Endothelial cell of umbilical vein (primary cell): Measurements from ENCODE around the gene TRIM50. TPM values are rescaled to one million over a fixed set of nuclear protein-coding genes. Genes with fewer than 3 reads are reported as not detected.

ENCODE experiments used
- BruUV-seq: library from RNA; stranded (reverse); fragments of 400-500 nt; replicated peaks from 2 replicates; lab custom pipeline; 2021; lab: Mats Ljungman, UMichigan
- CTCF ChIA-PET: fragments of 300-600, 350-600 bp; sonication (Branson Sonifier 250); formaldehyde crosslinking; loops from one replicate; lab custom pipeline; 2021; ENCODE audit warnings: antibody characterized with exemption, inconsistent platforms; lab: Charles Lee
- POLR2A ChIA-PET: fragments of 300-600, 350-600 bp; sonication (Branson Sonifier 250); formaldehyde crosslinking; loops from one replicate; lab custom pipeline; 2021; ENCODE audit warnings: antibody characterized with exemption, inconsistent platforms; lab: Charles Lee
- DNase-seq: peaks from one replicate; pipeline ENCODE4 v3.0.0-alpha.2; 2011; ENCODE audit warnings: low read depth, low spot score
- FAIRE-seq: peaks from 2 replicates; lab custom pipeline; 2011; peaks lifted over from hg19 to GRCh38; lab: Jason Lieb, UNC
- H2AFZ ChIP-seq: 2 replicates; pipeline ENCODE4 v1.6.0; 2012; ENCODE audit warnings: low read depth, low read length, control low read depth, inconsistent platforms
- H3K27ac ChIP-seq: 2 replicates; pipeline ENCODE4 v1.5.1; 2011; ENCODE audit warnings: low read depth, mild to moderate bottlenecking, control low read depth, low read length, moderate library complexity; ENCODE audit not compliant: insufficient read depth
- H3K27me3 ChIP-seq, 2 experiments: 2 replicates each; pipeline versions ENCODE4 v1.6.0 to v1.6.1; 2011; ENCODE audit warnings: low read length in 2 of 2, mixed read lengths in 1 of 2; ENCODE audit not compliant: control insufficient read depth in 2 of 2, insufficient read depth in 2 of 2
- H3K36me3 ChIP-seq, 2 experiments: 2 replicates in 1 of 2; 3 replicates in 1 of 2; pipeline ENCODE4 v1.5.1; 2011; ENCODE audit warnings: low read length in 2 of 2, mild to moderate bottlenecking in 1 of 2, moderate library complexity in 1 of 2; ENCODE audit not compliant: control insufficient read depth in 2 of 2, insufficient read depth in 2 of 2; ENCODE audit errors: extremely low read depth in 1 of 2
- H3K4me1 ChIP-seq: 3 replicates; pipeline ENCODE4 v1.5.1; 2011; ENCODE audit warnings: mild to moderate bottlenecking, low read length; ENCODE audit not compliant: control insufficient read depth, insufficient read depth; ENCODE audit errors: extremely low read depth
- H3K4me2 ChIP-seq: 2 replicates; pipeline ENCODE4 v1.6.1; 2011; ENCODE audit warnings: low read length, control low read depth, mixed read lengths; ENCODE audit not compliant: insufficient read depth
- H3K4me3 ChIP-seq, 3 experiments: fragments of 200-600 bp in 1 of 3; sonication (generic), shearing (Covaris generic) in 1 of 3; replicated peaks in 1 of 3; 2 replicates each; pipeline ENCODE4 v1.5.1; 2011 to 2016; ENCODE audit warnings: control low read depth in 3 of 3, low read length in 3 of 3, mild to moderate bottlenecking in 2 of 3, inconsistent platforms in 1 of 3, low read depth in 1 of 3, moderate library complexity in 1 of 3; ENCODE audit not compliant: insufficient read depth in 1 of 3
- H3K79me2 ChIP-seq: 2 replicates; pipeline ENCODE4 v1.6.0; 2012; ENCODE audit warnings: low read length, inconsistent platforms; ENCODE audit not compliant: control insufficient read depth, insufficient read depth
- H3K9ac ChIP-seq: replicated peaks from 2 replicates; pipeline ENCODE3; 2011; ENCODE audit warnings: low read length, control low read depth; ENCODE audit not compliant: insufficient read depth; ENCODE audit errors: extremely low read depth
- H3K9me1 ChIP-seq: replicated peaks from 3 replicates; pipeline ENCODE4 v1.6.0; 2011; ENCODE audit warnings: mild to moderate bottlenecking, low read length; ENCODE audit not compliant: control insufficient read depth, insufficient read depth; ENCODE audit errors: extremely low read depth
- H3K9me3 ChIP-seq: replicated peaks from 2 replicates; pipeline ENCODE4 v1.5.1; 2012; ENCODE audit warnings: low read length, inconsistent platforms; ENCODE audit not compliant: control insufficient read depth, insufficient read depth
- H4K20me1 ChIP-seq: replicated peaks from 2 replicates; pipeline ENCODE3; 2011; ENCODE audit warnings: mild to moderate bottlenecking, low read length; ENCODE audit not compliant: control insufficient read depth, insufficient read depth; ENCODE audit errors: extremely low read depth
- EZH2 ChIP-seq: IDR thresholded peaks from 2 replicates; pipeline ENCODE4 v1.6.1; 2012; ENCODE audit warnings: borderline replicate concordance, low read depth, mild to moderate bottlenecking, moderate library complexity, low read length, inconsistent platforms; ENCODE audit not compliant: severe bottlenecking
- FOS ChIP-seq: IDR thresholded peaks from 2 replicates; pipeline ENCODE4 v1.6.1; 2011; ENCODE audit warnings: mild to moderate bottlenecking, low read length, moderate library complexity, borderline replicate concordance; ENCODE audit not compliant: insufficient read depth
- GATA2 ChIP-seq: IDR thresholded peaks from 2 replicates; pipeline ENCODE4 v1.7.0; 2011; ENCODE audit warnings: low read depth, mild to moderate bottlenecking, moderate library complexity, mixed read lengths, low read length; ENCODE audit not compliant: insufficient read length, insufficient read depth
- JUN ChIP-seq: IDR thresholded peaks from 2 replicates; pipeline ENCODE4 v1.6.1; 2011; ENCODE audit warnings: borderline replicate concordance, low read depth; ENCODE audit not compliant: insufficient read length, insufficient read depth
- MYC ChIP-seq: IDR thresholded peaks from one replicate; pipeline ENCODE4 v1.6.1; 2011; ENCODE audit warnings: mild to moderate bottlenecking, low read depth, low read length
- POLR2A ChIP-seq: IDR thresholded peaks from 2 replicates; pipeline ENCODE4 v1.6.1; 2012; ENCODE audit warnings: low read depth, mild to moderate bottlenecking, control low read depth, low read length
- POLR2AphosphoS5 ChIP-seq: IDR thresholded peaks from 2 replicates; pipeline ENCODE4 v1.6.1; 2012; ENCODE audit warnings: low read depth, mild to moderate bottlenecking, control low read depth, low read length, moderate library complexity; ENCODE audit not compliant: insufficient read depth
- dilution Hi-C: fragments of 300-500 bp; cut with MboI; formaldehyde crosslinking; loops from one replicate; pipeline ENCODE4 v1.15.0; 2019; ENCODE audit warnings: low sequenced_read_pairs; ENCODE audit not compliant: extremely low pct_ligation_motif_present
- intact Hi-C: fragments of 100-400 bp; cut with micrococcal nuclease; formaldehyde crosslinking; loops from one replicate; pipeline ENCODE4 v1.10.0; 2022
- polyA plus RNA-seq, 4 experiments: library from polyadenylated mRNA; depleted of rRNA in 3 of 4; stranded (reverse) in 3 of 4; unstranded in 1 of 4; fragments of >200 nt; gene quantifications; 2 replicates each; pipeline versions ENCODE4 v1.2.1 to v1.2.3, GENCODE V29; 2011 to 2012; ENCODE audit warnings: missing spikeins in 1 of 4
- total RNA-seq: library from RNA; stranded (reverse); gene quantifications from 2 replicates; pipeline ENCODE4 v1.2.3, GENCODE V29; 2021
- TF ChIP-seq, protein P1 (sequence below), 2 donors: IDR thresholded peaks; 1 replicate in 1 of 2; 2 replicates in 1 of 2; pipeline ENCODE4 v1.5.1; 2011; ENCODE audit warnings: low read length in 2 of 2, mild to moderate bottlenecking in 2 of 2, moderate library complexity in 2 of 2, control low read depth in 1 of 2, inconsistent platforms in 1 of 2, low read depth in 1 of 2; ENCODE audit not compliant: insufficient read depth in 1 of 2; ENCODE audit errors: extremely low read depth in 1 of 2
- TF ChIP-seq, protein P2 (sequence below): IDR thresholded peaks from 2 replicates; pipeline ENCODE4 v1.6.1; 2011; ENCODE audit not compliant: insufficient read depth, insufficient read length

Gene TRIM50
- total and polyA plus RNA-seq, 2 donors (not counting 3 experiments of a cell fraction or from before 2014, with no cell fraction given): not detected

DNA sequence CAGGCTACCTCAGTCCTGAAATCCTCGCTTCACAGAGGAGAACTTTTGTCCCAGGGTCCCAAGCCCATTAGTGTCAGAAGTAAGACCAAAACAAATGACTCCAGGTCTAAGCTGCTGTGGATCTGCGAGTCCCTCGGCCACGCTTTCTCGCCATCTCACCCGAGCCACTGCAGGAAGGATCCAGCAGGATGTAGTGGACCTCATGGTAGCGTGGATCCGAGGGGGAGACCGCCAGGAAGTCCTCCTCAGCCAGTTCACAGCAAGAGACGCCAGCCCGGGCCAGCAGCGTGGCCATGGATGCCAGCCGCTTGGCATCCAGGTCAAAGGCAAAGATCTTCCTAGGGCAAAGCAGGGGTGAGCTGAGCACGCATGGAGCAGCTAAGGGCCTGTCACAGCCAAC lies 23.8 kb downstream of the TRIM50 start:
- no peak for FAIRE-seq
- CTCF ChIA-PET: no interaction called here

DNA sequence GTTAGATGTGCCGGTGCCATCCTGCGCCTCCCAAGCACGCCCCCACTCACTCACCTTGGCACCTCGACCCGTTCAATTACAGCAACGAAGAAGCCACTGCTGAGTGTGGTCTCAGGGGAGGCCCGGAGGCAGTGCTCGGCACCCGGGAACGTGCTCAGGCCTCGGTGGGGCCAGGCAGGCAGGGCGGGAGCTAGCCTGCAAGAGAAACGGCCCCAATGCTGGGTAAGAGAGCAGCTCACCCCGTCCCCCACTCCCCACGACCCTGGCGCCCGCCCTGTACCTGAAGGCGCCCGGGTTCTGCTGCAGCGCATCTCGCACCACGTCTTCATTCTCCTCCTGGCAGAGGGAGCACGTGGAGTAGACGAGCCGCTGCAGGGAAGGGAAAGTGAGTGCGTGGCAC lies 24.3 kb downstream of the TRIM50 start:
- POLR2A ChIA-PET: no interaction called here
- H4K20me1 ChIP-seq: no peaks in the 10 kb centered on the region
- intact Hi-C loops: no loop called here
- no peak overlapping the region for H3K9ac ChIP-seq
- CTCF ChIA-PET: no interaction called here
- no peak for FAIRE-seq
- H3K4me1 ChIP-seq: no peaks in the 10 kb centered on the region
- H3K79me2 ChIP-seq: no peaks in the 10 kb centered on the region
- H3K27me3 ChIP-seq: no peaks in the 10 kb centered on the region
- no peaks in the 10 kb centered on the region for H3K9me3 ChIP-seq
- dilution Hi-C loops: no loop called here
- H3K4me2 ChIP-seq: no peak overlapping the region
- no peak for DNase-seq
- no peaks in the 10 kb centered on the region for H3K36me3 ChIP-seq
- no peaks in the 10 kb centered on the region for H3K9me1 ChIP-seq
- no TSS peak for BruUV-seq
- no peak overlapping the region for H2AFZ ChIP-seq
- no peak overlapping the region for H3K4me3 ChIP-seq
- TF ChIP-seq, protein P1, sequence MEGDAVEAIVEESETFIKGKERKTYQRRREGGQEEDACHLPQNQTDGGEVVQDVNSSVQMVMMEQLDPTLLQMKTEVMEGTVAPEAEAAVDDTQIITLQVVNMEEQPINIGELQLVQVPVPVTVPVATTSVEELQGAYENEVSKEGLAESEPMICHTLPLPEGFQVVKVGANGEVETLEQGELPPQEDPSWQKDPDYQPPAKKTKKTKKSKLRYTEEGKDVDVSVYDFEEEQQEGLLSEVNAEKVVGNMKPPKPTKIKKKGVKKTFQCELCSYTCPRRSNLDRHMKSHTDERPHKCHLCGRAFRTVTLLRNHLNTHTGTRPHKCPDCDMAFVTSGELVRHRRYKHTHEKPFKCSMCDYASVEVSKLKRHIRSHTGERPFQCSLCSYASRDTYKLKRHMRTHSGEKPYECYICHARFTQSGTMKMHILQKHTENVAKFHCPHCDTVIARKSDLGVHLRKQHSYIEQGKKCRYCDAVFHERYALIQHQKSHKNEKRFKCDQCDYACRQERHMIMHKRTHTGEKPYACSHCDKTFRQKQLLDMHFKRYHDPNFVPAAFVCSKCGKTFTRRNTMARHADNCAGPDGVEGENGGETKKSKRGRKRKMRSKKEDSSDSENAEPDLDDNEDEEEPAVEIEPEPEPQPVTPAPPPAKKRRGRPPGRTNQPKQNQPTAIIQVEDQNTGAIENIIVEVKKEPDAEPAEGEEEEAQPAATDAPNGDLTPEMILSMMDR (IDR thresholded peaks at IDR 0.05; ENCODE audit: extremely low read depth in 1 of 2, insufficient read depth in 1 of 2, low read depth in 1 of 2, low read length in 2 of 2): no peak
- TF ChIP-seq FOS (no peak), MYC (no peak), JUN (no peak), EZH2 (no peak), POLR2AphosphoS5 (no peak)
- TF ChIP-seq, protein P2, sequence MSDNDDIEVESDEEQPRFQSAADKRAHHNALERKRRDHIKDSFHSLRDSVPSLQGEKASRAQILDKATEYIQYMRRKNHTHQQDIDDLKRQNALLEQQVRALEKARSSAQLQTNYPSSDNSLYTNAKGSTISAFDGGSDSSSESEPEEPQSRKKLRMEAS: no peak
- H3K27ac ChIP-seq: no peak overlapping the region

More for the DNA sequence above, 23.8 kb downstream of the TRIM50 start:
- Histone ChIP-seq H3K4me2 (no peak overlapping the region), H4K20me1 (no peaks in the 10 kb centered on the region), H2AFZ (no peak overlapping the region), H3K4me1 (no peaks in the 10 kb centered on the region), H3K36me3 (no peaks in the 10 kb centered on the region), H3K9me3 (no peaks in the 10 kb centered on the region), H3K79me2 (no peaks in the 10 kb centered on the region), H3K27ac (no peak overlapping the region), H3K4me3 (no peak overlapping the region), H3K9ac (no peak overlapping the region), H3K9me1 (no peaks in the 10 kb centered on the region), H3K27me3 (no peaks in the 10 kb centered on the region)
- no peak for DNase-seq
- dilution Hi-C loops (no loop called here), intact Hi-C loops (no loop called here)
- TF ChIP-seq POLR2A (no peak), FOS (no peak), EZH2 (no peak), MYC (no peak), POLR2AphosphoS5 (no peak), GATA2 (no peak)
- TF ChIP-seq, protein P1 (IDR thresholded peaks at IDR 0.05; ENCODE audit: extremely low read depth in 1 of 2, insufficient read depth in 1 of 2, low read depth in 1 of 2, low read length in 2 of 2): no peak
- no TSS peak for BruUV-seq
- POLR2A ChIA-PET: no interaction called here
